K562 (cell line): ENCODE results near the gene KLF18. TPM values are rescaled to one million over a fixed set of nuclear protein-coding genes. Genes with fewer than 3 reads are reported as not detected.

ENCODE experiments used
- ATF4 ChIP-seq: fragments of 450-650 bp; formaldehyde crosslinking; IDR thresholded peaks from 2 replicates; pipeline ENCODE4 v1.4.0; 2022; ENCODE audit warnings: mild to moderate bottlenecking, moderate library complexity
- HMBOX1 ChIP-seq: sonication (generic); IDR thresholded peaks from 2 replicates; pipeline ENCODE4 v1.6.1; 2016
- HMGN3 ChIP-seq: IDR thresholded peaks from 2 replicates; pipeline ENCODE4 v1.6.1; 2011; ENCODE audit warnings: borderline replicate concordance, low read depth, mild to moderate bottlenecking, mixed read lengths, low read length; ENCODE audit not compliant: insufficient read length; ENCODE audit errors: extremely low read depth
- IFI16 ChIP-seq: fragments of 250-450 bp; sonication (Bioruptor Pico); IDR thresholded peaks from 2 replicates; pipeline ENCODE4 v2.1.2; 2022; ENCODE audit warnings: mild to moderate bottlenecking, inconsistent platforms
- PPARD ChIP-seq: fragments of 250-450 bp; sonication (Bioruptor Pico); IDR thresholded peaks from 2 replicates; pipeline ENCODE4 v1.8.0; 2022; ENCODE audit warnings: inconsistent platforms, mild to moderate bottlenecking, moderate library complexity
- RBFOX2 ChIP-seq: fragments of 200-400 bp; formaldehyde crosslinking; IDR thresholded peaks from 2 replicates; pipeline ENCODE4 v1.6.1; 2017; ENCODE audit warnings: low read depth, mild to moderate bottlenecking, low read length, moderate library complexity
- SNRNP70 ChIP-seq: fragments of 200-400 bp; formaldehyde crosslinking; optimal IDR thresholded peaks from 2 replicates; pipeline ENCODE3; 2017; ENCODE audit warnings: low read depth, low read length
- TARDBP ChIP-seq: fragments of 450-650 bp; IDR thresholded peaks from 2 replicates; pipeline ENCODE4 v1.6.1; 2016
- TFAP4 ChIP-seq: sonication (generic); formaldehyde crosslinking; IDR thresholded peaks from 2 replicates; pipeline ENCODE4 v1.8.0; 2022; ENCODE audit warnings: missing genetic modification reagents, mild to moderate bottlenecking, moderate library complexity, borderline replicate concordance
- ZHX1 ChIP-seq: fragments of 150-350 bp; conservative IDR thresholded peaks from 2 replicates; pipeline ENCODE4 v1.6.1; 2014; ENCODE audit warnings: low read length
- polyA plus RNA-seq, 8 experiments: library from polyadenylated mRNA; depleted of rRNA in 4 of 8; stranded (reverse) in 5 of 8; unstranded in 3 of 8; fragments of >200 nt; fragmentation: Nextera tagmentation in 2 of 8; fragmentation: Illumina TruSeq in 1 of 8; extraction: Ambion mirVana in 2 of 8; extraction: Trizol in 1 of 8; gene quantifications; 2 replicates each; pipeline versions ENCODE4 v1.2.1 to v1.2.3, GENCODE V29; 2011 to 2014; ENCODE audit warnings: inconsistent platforms in 1 of 8, missing spikeins in 1 of 8
- total RNA-seq, 7 experiments: library from RNA; depleted of rRNA in 6 of 7; stranded (reverse); fragments of >200 nt in 6 of 7; fragmentation: Illumina TruSeq in 2 of 7; extraction: Trizol in 2 of 7; gene quantifications; 2 replicates each; pipeline versions ENCODE4 v1.2.1 to v1.2.3, GENCODE V29; 2011 to 2021; ENCODE audit warnings: low replicate concordance in 1 of 7

The KLF18 gene
- total and polyA plus RNA-seq, 9 of the 15 experiments (the other 6 are each of a cell fraction or from before 2014, with no cell fraction given), result not detected

- TF ChIP-seq ATF4 (CRISPR knock-in tag), result no peak
- no peak for TF ChIP-seq ZHX1
- peak; percentile 56; the same call in 1 of the 2 replicates for TF ChIP-seq TFAP4 (CRISPR knock-in tag)
- peak; percentile 42; the same call in 1 of the 2 replicates for TF ChIP-seq RBFOX2
- TF ChIP-seq PPARD, result no peak
- TF ChIP-seq HMBOX1, result no peak
- TF ChIP-seq IFI16 (CRISPR knock-in tag), result no peak
- no peak for TF ChIP-seq SNRNP70
- no peak for TF ChIP-seq TARDBP
- no peak for TF ChIP-seq HMGN3
- TF ChIP-seq, all 486 proteins: peak for 24
Observed at GRCh38 chr1:44103270-44104131, 37.9 kb downstream of the KLF18 start (continued).
